Fibroblast of lung (primary cell): ENCODE results near the gene TMEM132D.

ENCODE experiments used
- CTCF ChIP-seq, 2 donors: IDR thresholded peaks in 1 of 2; conservative IDR thresholded peaks in 1 of 2; 1 replicate in 1 of 2; 2 replicates in 1 of 2; pipeline ENCODE4 v1.5.1; 2011 to 2012; ENCODE audit warnings: low read length in 2 of 2, control low read depth in 1 of 2, inconsistent platforms in 1 of 2, low read depth in 1 of 2, mild to moderate bottlenecking in 1 of 2
- EZH2 ChIP-seq: IDR thresholded peaks from 2 replicates; pipeline ENCODE4 v1.5.1; 2012; ENCODE audit warnings: low read length, control low read depth, mild to moderate bottlenecking; ENCODE audit errors: missing control alignments

GRCh38 chr12:129579879-129580278 lies 323.9 kb downstream of the TMEM132D start:
- TF ChIP-seq CTCF (conservative IDR thresholded peaks at IDR 0.05 in 1 of 2, IDR thresholded peaks at IDR 0.05 in 1 of 2; ENCODE audit: low read depth in 1 of 2, low read length in 2 of 2) (no peak), EZH2 (no peak)
